Right ventricle myocardium inferior (tissue), 1 donor: ENCODE results near the gene FAM181A. TPM values are rescaled to one million over a fixed set of nuclear protein-coding genes. Genes with fewer than 3 reads are reported as not detected.

Experiments used
- ATAC-seq: fragments of 200-7000 bp; cut with Tn5 transposase; one replicate; pipeline ENCODE4 v1.9.1; 2020; ENCODE audit warnings: mild to moderate bottlenecking, moderate library complexity
- DNase-seq: peaks from one replicate; pipeline ENCODE4 v3.0.0; 2021; ENCODE audit errors: missing footprints
- intact Hi-C: fragments of 100-400 bp; cut with DNase I; formaldehyde crosslinking; loops from one replicate; pipeline ENCODE4 v1.11.0; 2022
- total RNA-seq: library from RNA; stranded (reverse); fragmentation: NEBNext Ultra II Directional; extraction: Animal tissue kit (Norgen Biotek cat#: 25700); gene quantifications from one replicate; pipeline ENCODE4 v1.2.1, GENCODE V29; 2021
- donor health status: DM: no; HTN: yes; CAD: no; lungs with severe emphysema.

FAM181A gene
- total RNA-seq, 1 donor from 2014 or later = not detected

GRCh38 chr14:93926245-93926872 lies 785 bp upstream of the FAM181A start:
- no peak for DNase-seq
- intact Hi-C loops = no loop called here
- no peak for ATAC-seq

GRCh38 chr14:93927800-93928145 lies 629 bp downstream of the FAM181A start:
- intact Hi-C loops = no loop called here
- peak; percentile 10 for ATAC-seq
- DNase-seq = no peak

- DNase-seq (no peak), ATAC-seq (peak; percentile 8)
- intact Hi-C loops = no loop called here
Measured at GRCh38 chr14:93928184-93929047, 1.3 kb downstream of the FAM181A start.

GRCh38 chr14:93929048-93929535 lies 1.9 kb downstream of the FAM181A start:
- no peak for ATAC-seq
- intact Hi-C loops = no loop called here

DNA sequence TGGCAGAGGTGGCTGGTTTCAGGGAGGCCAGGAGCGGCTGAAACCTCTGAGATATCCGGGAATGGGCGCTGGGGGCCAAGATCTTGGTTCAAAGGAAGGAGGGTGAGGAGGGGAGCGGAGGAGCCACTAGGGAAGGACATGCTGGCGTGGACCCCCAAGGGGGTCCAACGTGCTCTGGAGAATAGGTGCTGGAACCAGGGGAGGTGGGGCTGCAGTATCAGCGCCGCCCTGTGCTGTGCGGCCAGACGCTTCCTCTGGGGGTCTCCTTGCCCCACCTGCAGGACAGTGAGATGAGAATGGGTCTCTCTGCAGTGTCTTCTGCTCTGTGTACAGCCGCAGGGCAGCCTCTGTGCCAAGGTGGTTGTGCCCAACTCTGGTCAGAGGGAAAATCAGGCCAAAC lies 2.5 kb downstream of the FAM181A start:
- DNase-seq = no peak
- no peak for ATAC-seq
- intact Hi-C loops = no loop called here

More at GRCh38 chr14:93929048-93929535, 1.9 kb downstream of the FAM181A start:
- DNase-seq = no peak

DNA sequence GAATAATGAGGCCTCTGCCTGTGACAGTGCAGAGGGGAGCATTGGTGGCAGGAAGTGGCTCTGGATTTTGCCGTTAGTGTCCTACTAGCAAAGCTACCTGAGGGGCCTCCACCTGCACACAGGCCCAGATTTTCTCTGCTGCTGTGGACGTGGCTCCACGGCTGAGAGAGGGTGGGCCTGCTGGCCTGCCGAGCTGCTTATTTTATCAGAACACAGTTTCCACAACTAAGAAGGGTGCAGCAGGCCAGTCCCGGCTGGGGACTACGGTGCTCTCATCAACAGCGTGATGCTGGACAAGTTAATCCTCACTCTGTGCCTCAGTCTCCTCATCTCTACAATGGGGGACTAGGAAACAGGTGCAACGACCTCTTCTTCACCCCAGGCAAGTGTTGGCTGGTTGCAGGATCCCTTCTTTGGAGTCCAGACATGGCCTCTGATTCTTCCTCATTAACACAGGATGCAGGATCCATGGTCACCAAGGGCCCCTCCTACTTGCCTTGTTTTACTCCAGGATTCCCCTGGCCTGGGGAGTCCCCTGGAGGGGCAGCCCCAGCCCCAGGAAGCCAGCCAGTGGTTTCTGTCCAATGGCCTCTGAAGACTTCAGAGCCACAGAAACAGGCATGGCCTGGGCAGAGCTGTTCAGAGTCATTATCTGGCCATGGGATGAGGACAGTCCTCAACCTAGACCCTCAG lies 3.3 kb downstream of the FAM181A start:
- DNase-seq (no peak), ATAC-seq (no peak)
- intact Hi-C loops = no loop called here

DNA sequence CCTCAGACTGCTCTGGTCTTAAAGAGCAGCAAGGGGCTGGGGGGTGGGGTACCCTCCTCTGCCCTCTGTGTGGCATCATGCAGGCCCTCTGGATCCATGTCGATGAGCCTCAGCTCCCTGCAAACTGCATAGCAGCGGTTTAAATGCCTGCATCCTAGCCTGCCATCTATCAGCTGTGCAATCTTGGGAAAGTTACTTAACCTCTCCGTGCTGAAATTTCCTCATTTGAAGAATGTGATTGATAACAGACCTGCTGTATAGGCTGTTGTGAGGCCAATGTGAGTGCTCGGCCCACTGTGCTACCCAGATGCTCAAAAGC lies 3.8 kb downstream of the FAM181A start:
- DNase-seq (no peak), ATAC-seq (no peak)
- intact Hi-C loops = no loop called here

- no peak for DNase-seq
- ATAC-seq = no peak
- intact Hi-C loops = no loop called here
Measured at GRCh38 chr14:93932642-93933041, 5.5 kb downstream of the FAM181A start.

GRCh38 chr14:93935213-93935612 lies 8.1 kb downstream of the FAM181A start:
- intact Hi-C loops = no loop called here
- DNase-seq = no peak
- ATAC-seq = no peak

- ATAC-seq (no peak), DNase-seq (no peak)
- intact Hi-C loops = no loop called here
Measured at GRCh38 chr14:93936245-93936644, 9.1 kb downstream of the FAM181A start.

GRCh38 chr14:93936926-93937325 lies 9.8 kb downstream of the FAM181A start:
- intact Hi-C loops = no loop called here
- ATAC-seq (no peak), DNase-seq (no peak)

GRCh38 chr14:93937519-93937918 lies 10.4 kb downstream of the FAM181A start:
- ATAC-seq (no peak), DNase-seq (no peak)
- intact Hi-C loops = no loop called here

- intact Hi-C loops = loop anchor here (2.0 kb wide), 1 partner anchor 62 kb away; no protein-coding TSS in a partner anchor
- ATAC-seq = no peak
Measured at GRCh38 chr14:93938751-93939303, 11.7 kb downstream of the FAM181A start.

GRCh38 chr14:93939304-93940229 lies 12.4 kb downstream of the FAM181A start:
- peak; percentile 71 for ATAC-seq
- intact Hi-C loops = loop anchor here (2.0 kb wide), 1 partner anchor 61 kb away; no protein-coding TSS in a partner anchor
- DNase-seq = peak; percentile 91

More at GRCh38 chr14:93938751-93939303, 11.7 kb downstream of the FAM181A start:
- DNase-seq = no peak

GRCh38 chr14:93940437-93940836 lies 13.3 kb downstream of the FAM181A start:
- intact Hi-C loops = no loop called here
- DNase-seq = no peak

GRCh38 chr14:93941293-93941910 lies 14.3 kb downstream of the FAM181A start:
- DNase-seq = no peak
- no peak for ATAC-seq
- intact Hi-C loops = no loop called here

More at GRCh38 chr14:93940437-93940836, 13.3 kb downstream of the FAM181A start:
- no peak for ATAC-seq

- intact Hi-C loops = no loop called here
- ATAC-seq (no peak), DNase-seq (no peak)
Measured at GRCh38 chr14:93943052-93943451, 15.9 kb downstream of the FAM181A start.

DNA sequence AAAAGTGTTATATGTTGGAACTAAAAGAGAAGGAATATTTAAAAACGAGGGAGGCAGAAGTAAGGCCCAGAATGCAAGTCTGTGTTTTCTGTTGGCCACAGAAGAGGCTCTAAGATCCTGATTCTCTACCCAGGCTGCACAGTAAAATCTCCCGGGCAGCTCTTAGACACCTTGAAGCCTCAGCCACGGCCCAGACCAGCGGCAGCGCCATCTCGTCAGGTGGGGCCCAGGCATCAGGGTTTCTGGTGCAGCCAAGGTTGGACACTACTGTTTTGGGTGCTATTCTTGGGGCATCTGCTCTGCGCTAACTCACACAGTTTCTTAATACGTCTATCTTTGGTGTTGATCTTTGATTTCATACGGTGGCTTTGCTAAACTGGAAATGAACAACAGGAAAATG lies 16.8 kb downstream of the FAM181A start:
- intact Hi-C loops = no loop called here
- ATAC-seq (no peak), DNase-seq (no peak)
